ENCODE measurements around the gene NFKB1. TPM values are rescaled to one million over a fixed set of nuclear protein-coding genes. Genes with fewer than 3 reads are reported as not detected.
"Not testable (repeated sequence)": the region's sequence is repeated elsewhere in the genome, so short reads cannot be mapped to it uniquely, and the experiment has no call there.

NFKB1 gene
- polyA plus RNA-seq, 12 donors = 16.6 to 26.2 (median 20.1) TPM; not detected in 1

- no peak for DNase-seq
Measured at GRCh38 chr4:102598086-102598761, 97.1 kb downstream of the NFKB1 start.

GRCh38 chr4:102598762-102599374 lies 97.7 kb downstream of the NFKB1 start:
- no peak for DNase-seq

- no peak for DNase-seq
Measured at GRCh38 chr4:102599455-102599854, 98.3 kb downstream of the NFKB1 start.

- DNase-seq = no peak
Measured at GRCh38 chr4:102599886-102600285, 98.7 kb downstream of the NFKB1 start.

GRCh38 chr4:102600689-102601088 lies 99.5 kb downstream of the NFKB1 start:
- DNase-seq = no peak

- no peak for DNase-seq
Measured at GRCh38 chr4:102601586-102602227, 100.5 kb downstream of the NFKB1 start.

GRCh38 chr4:102604222-102604940 lies 103.2 kb downstream of the NFKB1 start:
- DNase-seq = no peak

GRCh38 chr4:102606261-102606660 lies 105.1 kb downstream of the NFKB1 start:
- DNase-seq = no peak

GRCh38 chr4:102606846-102607450 lies 105.8 kb downstream of the NFKB1 start:
- DNase-seq = no peak

- DNase-seq = no peak
Measured at GRCh38 chr4:102608190-102608589, 107.0 kb downstream of the NFKB1 start.

- DNase-seq = no peak
Measured at GRCh38 chr4:102610007-102610406, 108.8 kb downstream of the NFKB1 start.

GRCh38 chr4:102610476-102610875 lies 109.3 kb downstream of the NFKB1 start:
- DNase-seq = no peak

- no peak for DNase-seq
Measured at GRCh38 chr4:102612210-102612609, 111.1 kb downstream of the NFKB1 start.

GRCh38 chr4:102612824-102613366 lies 111.7 kb downstream of the NFKB1 start:
- DNase-seq = peak; percentile 7

GRCh38 chr4:102614801-102615200 lies 113.6 kb downstream of the NFKB1 start:
- DNase-seq = no peak

- peak; percentile 14 for DNase-seq
Measured at GRCh38 chr4:102616636-102617035, 115.5 kb downstream of the NFKB1 start.

GRCh38 chr4:102619021-102619420 lies 117.9 kb downstream of the NFKB1 start:
- DNase-seq = not testable (repeated sequence)

GRCh38 chr4:102619776-102620631 lies 118.8 kb downstream of the NFKB1 start:
- DNase-seq = not testable (repeated sequence)

GRCh38 chr4:102620697-102621497 lies 119.7 kb downstream of the NFKB1 start:
- DNase-seq = peak; percentile 57

GRCh38 chr4:102623622-102624021 lies 122.5 kb downstream of the NFKB1 start:
- DNase-seq = peak; percentile 12

Data from muscle of arm (tissue), 12 donors.